Lower leg skin (tissue), 3 donors: ENCODE data around the gene GRK1.
"Not testable (repeated sequence)": the region's sequence is repeated elsewhere in the genome, so short reads cannot be mapped to it uniquely, and the experiment has no call there.

Experiments used
- CTCF ChIP-seq, 3 donors: fragments of 450-650 bp; IDR thresholded peaks; one replicate each; pipeline ENCODE4 v1.5.1; 2016; ENCODE audit warnings: antibody characterized with exemption in 3 of 3, mild to moderate bottlenecking in 3 of 3, moderate library complexity in 2 of 3
- POLR2A ChIP-seq, 2 donors: fragments of 450-650 bp; IDR thresholded peaks; one replicate each; pipeline ENCODE4 v1.6.1; 2016 to 2017; ENCODE audit warnings: antibody characterized with exemption in 2 of 2, mild to moderate bottlenecking in 1 of 2, moderate library complexity in 1 of 2

- not testable (repeated sequence) for TF ChIP-seq CTCF, POLR2A (IDR thresholded peaks at IDR 0.05)
These were observed 45.5 kb upstream of the GRK1 start for GRCh38 chr13:113621498-113621897.
